GM15510 (cell line): ENCODE data around the gene SEZ6.

ENCODE experiments used
- POLR2A ChIP-seq: IDR thresholded peaks from 3 replicates; pipeline ENCODE4 v1.6.1; 2011; ENCODE audit warnings: borderline replicate concordance; ENCODE audit not compliant: insufficient read length; ENCODE audit errors: extremely low read depth

Gene SEZ6

DNA sequence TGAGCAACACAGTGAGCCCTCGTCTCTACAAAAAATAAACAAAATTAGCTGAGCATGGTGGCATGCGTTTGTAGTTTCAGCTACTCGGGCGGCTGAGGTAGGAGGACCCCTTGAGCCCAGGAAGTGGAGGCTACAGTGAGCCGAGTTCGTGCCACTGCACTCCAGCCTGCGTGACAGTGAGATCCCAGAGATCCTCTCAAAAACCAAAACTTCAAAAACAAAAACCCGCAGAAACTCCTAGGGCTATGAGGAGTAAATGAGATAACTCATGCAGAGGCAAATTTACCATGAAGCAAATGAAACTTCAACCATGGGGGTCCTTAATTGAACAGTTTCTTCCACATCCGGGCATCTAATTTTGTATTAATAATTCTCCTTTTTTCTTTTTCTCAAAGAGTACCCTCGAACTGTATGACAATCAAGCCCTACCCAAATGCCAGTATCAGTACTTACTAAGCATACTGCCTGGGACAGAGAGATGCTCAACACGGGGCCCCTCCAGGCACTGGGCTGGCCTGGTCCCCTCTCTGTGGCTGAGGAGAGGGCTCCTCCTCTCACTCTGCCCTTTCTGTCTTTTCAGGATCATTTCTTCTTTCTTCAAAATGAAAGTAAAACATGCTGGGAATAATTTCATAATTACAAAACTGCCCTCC lies 36.3 kb upstream of the SEZ6 start:
- no peak for TF ChIP-seq POLR2A

- TF ChIP-seq POLR2A, result no peak
These were observed 35.7 kb upstream of the SEZ6 start for GRCh38 chr17:29041571-29041970.

DNA sequence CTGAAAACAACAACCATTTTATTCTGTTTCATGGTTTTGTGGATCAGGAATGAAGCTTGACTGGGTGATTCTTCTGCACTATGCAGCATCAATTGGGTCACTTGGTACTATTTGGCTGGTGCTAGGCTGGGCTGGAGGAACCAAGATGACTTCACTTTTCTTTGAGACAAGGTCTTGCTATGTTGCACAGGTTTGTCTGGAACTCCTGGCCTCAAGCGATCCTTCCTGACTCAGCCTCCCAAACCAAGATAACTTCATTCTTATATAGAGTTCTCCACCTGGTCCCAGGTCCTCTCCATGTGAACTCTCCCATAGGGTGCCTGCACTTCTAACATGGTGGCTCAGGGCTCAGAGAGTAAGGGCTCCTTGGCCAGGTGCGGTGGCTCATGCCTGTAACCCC lies 35.3 kb upstream of the SEZ6 start:
- TF ChIP-seq POLR2A, result no peak

- TF ChIP-seq POLR2A, result no peak
These were observed 34.1 kb upstream of the SEZ6 start for GRCh38 chr17:29039764-29040598.

GRCh38 chr17:29038085-29038795 lies 32.4 kb upstream of the SEZ6 start:
- no peak for TF ChIP-seq POLR2A

GRCh38 chr17:29037739-29038084 lies 31.9 kb upstream of the SEZ6 start:
- no peak for TF ChIP-seq POLR2A

DNA sequence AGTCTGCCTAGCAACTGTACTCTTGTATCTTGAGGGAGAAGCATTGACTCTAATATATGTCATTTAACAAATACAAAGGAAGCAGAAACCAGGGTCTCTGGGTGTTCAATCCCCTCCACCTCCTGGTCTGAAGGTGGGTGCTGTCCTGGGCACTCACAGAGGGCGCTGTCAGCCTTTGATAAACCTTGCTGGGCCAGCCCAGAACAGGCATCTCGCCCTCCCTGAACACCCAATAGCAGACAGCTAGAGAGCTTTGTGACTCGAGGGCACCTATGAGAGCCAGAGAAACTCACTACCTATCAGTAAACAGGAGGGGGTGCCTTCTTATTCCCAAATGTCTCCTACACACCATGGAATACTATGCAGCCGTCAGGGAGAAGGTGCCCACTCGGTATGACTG lies 30.8 kb upstream of the SEZ6 start:
- no peak for TF ChIP-seq POLR2A

GRCh38 chr17:29034510-29034909 lies 28.7 kb upstream of the SEZ6 start:
- TF ChIP-seq POLR2A, result no peak

DNA sequence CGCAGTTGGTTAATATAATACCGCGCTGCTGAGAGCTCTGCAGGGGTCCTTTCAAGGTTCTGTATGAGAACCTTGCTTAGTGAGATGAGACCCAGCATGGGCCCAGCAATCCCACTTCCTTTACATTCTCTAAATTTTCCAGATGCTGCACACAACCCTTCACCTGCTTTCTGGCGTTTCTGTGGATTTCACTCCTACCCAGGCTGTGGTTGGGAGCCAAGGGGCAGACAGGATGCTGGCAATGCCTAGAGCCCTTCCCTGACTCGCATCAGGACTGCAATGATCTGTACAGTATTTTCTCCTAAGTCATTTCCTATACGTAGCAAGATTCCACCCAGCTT lies 27.0 kb upstream of the SEZ6 start:
- no peak for TF ChIP-seq POLR2A

DNA sequence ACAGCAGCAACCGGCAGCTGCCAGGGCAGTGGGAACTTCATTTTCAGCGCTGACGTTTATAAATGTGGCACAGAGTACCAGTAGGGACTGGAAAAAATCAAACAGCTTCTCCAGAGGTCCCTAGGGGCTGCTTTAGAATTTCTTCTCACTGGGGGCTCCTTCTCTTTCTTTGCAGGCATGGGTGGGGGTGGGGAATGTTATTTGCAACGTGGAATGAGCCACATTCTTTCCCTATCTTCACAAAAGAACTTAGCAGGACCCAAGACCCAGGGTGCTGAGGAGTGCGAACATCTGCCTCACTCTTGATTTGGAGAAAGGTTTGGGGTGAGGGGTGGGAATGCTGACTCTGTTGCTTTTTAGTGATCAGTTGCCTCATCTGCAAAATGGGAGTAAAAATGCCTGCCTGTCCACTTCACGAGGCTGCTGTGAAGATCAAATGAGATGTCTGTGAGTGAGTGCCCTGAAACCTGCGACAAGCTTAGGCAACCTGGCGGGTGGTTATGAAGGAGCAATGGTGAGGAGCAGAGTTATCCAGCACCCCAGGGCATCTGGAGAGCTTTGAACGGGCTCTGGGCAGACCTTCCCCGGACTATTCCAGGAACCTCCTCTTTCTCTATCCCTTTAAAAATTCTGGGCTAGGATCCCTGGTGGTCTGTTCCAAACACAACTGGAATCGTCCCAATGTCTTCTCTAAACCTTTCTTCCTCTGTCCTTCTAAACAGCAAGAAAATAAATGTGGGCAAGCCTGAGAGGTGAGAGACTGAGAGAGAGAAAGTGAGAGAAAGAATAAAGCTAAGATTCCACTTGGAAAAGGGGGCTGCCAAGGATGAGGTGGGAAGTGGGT lies 26.4 kb upstream of the SEZ6 start:
- no peak for TF ChIP-seq POLR2A

DNA sequence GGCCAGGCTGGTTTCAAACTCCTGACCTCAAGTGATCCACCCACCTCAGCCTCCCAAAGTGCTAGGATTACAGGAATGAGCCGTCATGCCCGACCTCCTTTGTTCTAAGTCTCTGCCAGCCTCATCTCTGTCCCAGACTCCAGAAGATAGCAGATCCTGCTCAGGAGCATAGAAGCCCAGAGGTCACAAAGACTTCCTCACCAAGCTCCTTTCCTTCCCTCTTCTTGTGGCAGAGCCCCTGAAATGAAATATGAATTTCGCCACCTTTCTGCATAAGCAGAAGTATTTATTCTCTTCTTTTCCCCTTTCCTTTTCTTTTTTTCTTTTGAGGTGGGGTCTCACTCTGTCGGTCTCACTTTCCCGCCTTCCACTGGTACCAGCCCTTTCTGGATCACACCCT lies 25.7 kb upstream of the SEZ6 start:
- TF ChIP-seq POLR2A, result no peak

DNA sequence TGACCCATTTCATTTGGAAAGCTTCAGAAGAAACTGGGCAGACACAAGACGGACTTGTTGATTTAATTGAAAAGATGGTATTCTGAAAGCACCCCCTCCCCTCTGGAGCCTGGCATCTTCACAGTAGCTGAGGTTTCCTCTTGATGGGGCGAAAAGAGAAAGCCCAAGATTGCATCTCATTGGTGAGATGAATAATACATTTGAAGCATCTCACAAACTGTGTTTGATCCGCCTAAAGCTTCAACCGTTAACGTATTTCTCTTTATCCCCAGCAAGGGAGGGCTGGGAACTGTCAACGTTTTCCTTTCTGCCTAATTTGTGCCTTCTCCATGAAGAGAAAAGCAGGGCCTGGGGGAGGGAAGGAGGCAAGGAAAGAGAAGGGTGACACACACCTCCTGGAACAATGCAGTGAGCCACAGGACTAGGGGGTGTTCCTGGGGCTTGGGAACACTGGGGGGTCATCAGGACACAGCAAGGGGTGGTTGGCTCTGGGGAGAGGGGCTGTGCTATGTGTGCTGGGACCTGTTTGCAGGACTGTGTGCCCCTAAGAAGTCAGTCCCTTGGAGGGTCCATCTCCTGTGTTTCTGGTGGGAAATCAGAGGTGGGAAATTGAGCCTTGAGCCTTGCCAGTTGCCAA lies 18.6 kb upstream of the SEZ6 start:
- TF ChIP-seq POLR2A, result no peak

GRCh38 chr17:29022074-29022473 lies 16.2 kb upstream of the SEZ6 start:
- TF ChIP-seq POLR2A, result no peak

DNA sequence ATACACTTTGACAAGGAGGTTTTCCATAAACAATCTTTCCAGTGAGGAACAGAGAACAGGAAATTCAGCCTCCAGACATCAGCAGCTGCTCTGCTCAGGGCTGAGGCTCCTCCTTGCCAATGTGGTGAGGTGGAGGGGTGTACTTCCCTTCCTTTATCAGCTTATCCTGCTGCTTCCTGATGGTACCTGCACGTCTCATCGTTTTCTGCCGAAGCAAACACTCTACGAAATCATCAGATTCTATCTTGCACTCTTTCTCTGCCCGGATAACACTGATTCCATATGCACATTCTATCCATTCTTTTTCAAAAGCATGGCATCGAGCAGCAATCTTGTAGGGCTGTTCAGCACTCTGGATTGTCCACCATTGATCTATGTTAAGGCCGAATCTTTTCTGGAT lies 15.4 kb upstream of the SEZ6 start:
- no peak for TF ChIP-seq POLR2A

GRCh38 chr17:29020576-29020975 lies 14.7 kb upstream of the SEZ6 start:
- no peak for TF ChIP-seq POLR2A

DNA sequence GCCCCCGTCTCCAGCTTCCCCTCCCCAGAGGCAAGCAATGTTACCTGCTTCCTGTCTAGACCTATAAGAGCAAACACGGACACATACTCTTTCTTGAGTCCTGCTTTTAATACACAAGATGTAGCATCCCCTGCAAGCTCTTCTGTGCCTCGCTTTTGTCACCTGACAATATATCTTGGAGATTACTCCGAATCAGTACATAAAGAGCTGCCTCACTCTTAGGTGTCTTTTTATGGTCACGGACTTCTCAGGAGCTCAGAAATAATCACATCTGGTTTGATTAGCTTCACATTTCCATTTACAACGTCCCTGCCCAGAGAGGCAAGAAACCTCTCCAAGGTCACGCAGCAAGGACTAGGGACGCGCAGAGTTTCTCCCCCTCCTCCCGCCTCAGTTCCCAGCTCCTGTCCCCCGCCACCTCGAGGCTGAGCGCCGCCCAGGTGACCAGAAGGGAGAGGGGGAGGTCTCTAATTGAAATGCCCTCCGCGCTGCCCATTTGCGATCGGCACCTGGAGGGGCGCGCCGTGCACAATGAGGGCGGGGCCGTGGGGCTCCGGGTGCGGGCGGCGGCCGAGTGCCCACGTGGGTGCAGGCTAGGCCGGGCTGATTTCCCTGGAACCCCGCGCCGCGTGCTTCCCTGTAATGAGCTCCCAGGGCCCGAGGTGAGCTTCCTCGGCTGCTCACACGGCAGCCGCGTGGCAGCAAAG lies 13.8 kb upstream of the SEZ6 start:
- TF ChIP-seq POLR2A, result no peak
